GM18499 (cell line): Measurements from ENCODE around the gene OR4C12.
"Not testable (repeated sequence)": the region's sequence is repeated elsewhere in the genome, so short reads cannot be mapped to it uniquely, and the experiment has no call there.

Experiments
- ATAC-seq: cut with Tn5 transposase; IDR thresholded peaks from one replicate; pipeline ENCODE4 v1.9.1; 2021; ENCODE audit warnings: moderate number of reproducible peaks; ENCODE audit not compliant: insufficient read depth, unreplicated experiment

Gene OR4C12

DNA sequence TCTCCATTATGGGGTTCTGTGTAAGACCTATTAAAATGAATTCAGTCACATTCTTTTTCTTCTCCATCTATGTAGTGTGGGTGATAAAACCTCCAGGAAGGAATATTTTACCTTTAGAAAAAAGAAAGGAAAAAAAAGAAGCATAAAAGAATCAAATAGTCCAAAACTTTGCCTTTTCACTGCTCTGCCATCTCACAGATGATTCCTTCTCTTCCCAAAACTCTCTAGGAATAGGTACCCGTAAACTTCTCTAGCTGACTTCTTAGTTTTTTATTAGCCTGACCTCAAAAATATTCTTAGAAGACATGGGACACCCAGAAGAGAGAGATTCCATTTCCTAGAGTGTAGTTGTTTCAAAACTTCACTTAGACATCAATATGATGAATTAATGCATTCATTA is at the start of gene OR4C12:
Gene OR4C12, minus strand, starts transcription at position 101 of the 400 bp plus-strand sequence. Its CDS starts 34 bp downstream, at position 67.
- ATAC-seq = not testable (repeated sequence)

DNA sequence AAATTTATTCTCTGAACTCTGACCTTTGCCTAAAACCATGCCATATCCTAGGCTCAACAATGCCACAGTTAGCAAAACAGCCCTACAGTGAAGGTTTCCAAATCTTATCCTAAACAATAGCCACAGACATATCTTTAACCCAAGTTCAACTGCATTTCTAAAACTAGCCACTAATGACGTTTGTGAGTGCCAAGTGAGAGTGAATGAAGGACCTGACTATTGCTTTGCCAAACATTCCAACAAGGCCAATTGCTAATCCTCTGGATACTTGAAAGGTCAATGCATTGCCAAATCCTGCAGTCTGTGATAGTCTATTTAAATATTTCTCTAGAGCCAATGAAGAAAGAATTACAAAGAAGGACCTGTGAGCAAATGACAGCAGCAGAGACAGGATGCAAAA is 47.9 kb upstream of the OR4C12 start:
- ATAC-seq = no peak

DNA sequence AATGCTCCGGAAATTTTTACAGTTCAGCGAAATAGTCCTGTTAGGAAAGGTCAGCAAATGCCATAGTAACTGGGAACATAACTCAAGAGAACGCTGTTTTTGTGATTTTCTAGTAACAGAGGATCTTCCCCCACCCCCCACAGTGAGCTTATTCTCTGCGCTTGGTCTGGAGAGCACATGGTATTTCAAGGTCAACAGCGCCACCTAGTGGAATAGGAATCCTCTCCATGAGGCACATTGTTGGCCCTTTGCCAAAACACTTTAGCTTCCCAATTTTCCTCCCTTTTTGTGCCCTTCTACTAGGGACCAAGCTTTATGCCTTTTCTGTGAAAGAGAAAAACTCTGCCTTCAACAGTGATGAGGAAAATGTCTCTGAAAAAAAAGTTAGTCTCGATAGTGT is 13.2 kb upstream of the OR4C12 start:
- ATAC-seq = no peak

DNA sequence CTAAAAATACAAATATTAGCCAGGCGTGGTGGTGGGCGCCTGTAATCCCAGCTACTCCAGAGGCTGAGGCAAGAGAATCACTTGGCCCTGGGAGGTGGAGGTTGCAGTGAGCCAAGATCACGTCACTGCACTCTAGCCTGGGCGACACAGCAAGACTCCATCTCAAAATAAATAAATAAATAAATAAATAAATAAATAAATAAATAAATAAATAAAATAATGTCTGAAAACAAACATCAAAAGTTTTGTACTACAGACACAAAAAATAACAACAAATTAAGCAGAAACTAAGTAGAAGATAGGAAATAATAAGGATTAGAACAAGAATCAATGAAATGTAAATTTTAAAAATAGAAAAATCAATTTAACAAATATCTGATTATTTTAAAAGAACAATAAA is 8.9 kb downstream of the OR4C12 start:
- ATAC-seq = not testable (repeated sequence)

DNA sequence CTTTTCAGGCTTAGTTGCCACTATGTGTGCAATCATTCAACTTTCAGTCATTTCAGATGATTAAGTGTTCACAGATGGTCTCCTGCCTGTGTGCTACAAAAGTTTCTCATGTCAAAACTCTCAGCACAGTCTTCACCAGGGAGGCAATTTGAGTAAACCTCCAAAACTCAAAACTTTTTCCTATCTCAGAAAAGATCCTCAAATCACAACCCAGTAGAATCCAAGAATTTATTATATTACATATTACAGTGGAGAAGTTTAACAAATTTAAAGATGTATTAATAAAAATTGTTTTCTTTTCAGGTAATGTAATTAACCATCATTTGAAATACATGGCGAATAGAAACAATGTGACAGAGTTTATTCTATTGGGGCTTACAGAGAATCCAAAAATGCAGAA is 30.2 kb downstream of the OR4C12 start, which contains the start of gene OR4C13:
Gene OR4C13, plus strand, starts transcription at position 301 of the 400 bp plus-strand sequence. Its CDS starts 32 bp downstream, at position 333.
- no peak for ATAC-seq

DNA sequence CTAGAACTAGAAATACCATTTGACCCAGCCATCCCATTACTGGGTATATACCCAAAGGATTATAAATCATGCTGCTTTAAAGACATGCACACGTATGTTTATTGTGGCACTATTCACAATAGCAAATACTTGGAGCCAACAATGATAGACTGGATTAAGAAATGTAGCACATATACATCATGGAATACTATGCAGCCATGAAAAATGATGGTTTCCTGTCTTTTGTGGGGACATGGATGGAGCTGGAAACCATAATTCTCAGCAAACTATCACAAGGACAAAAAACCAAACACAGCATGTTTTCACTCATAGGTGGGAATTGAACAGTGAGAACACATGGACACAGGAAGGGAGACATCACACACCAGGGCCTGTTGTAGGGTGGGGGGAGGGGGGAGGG is 33.6 kb downstream of the OR4C12 start:
- not testable (repeated sequence) for ATAC-seq
